Measurements from ENCODE around the gene PRKCA.

GRCh38 chr17:66415366-66416206 lies 113.2 kb downstream of the PRKCA start:
- TF ChIP-seq CTCF (IDR thresholded peaks at IDR 0.05) (no peak), POLR2A (IDR thresholded peaks at IDR 0.05) (no peak)

All from uterus (tissue), 2 donors.